Peyer's patch (tissue), 4 donors: ENCODE measurements around the gene ANKRD55.

ENCODE experiments used
- CTCF ChIP-seq, 6 experiments: fragments of 450-650 bp in 4 of 6; fragments of 200-600 bp in 2 of 6; sonication (generic) in 1 of 6; IDR thresholded peaks; one replicate each; pipeline ENCODE4 v1.5.1; 2017 to 2019; ENCODE audit warnings: antibody characterized with exemption in 6 of 6, mild to moderate bottlenecking in 3 of 6, moderate library complexity in 1 of 6
- POLR2A ChIP-seq, 2 donors: fragments of 450-650 bp; IDR thresholded peaks; one replicate each; pipeline ENCODE4 v1.5.1; 2017; ENCODE audit warnings: antibody characterized with exemption in 2 of 2, mild to moderate bottlenecking in 2 of 2, moderate library complexity in 2 of 2

GRCh38 chr5:56160723-56161438 lies 72.2 kb downstream of the ANKRD55 start:
- TF ChIP-seq CTCF (IDR thresholded peaks at IDR 0.05) (no peak), POLR2A (IDR thresholded peaks at IDR 0.05) (no peak)
